GM12878 (cell line): ENCODE measurements around the gene EML5. TPM values are rescaled to one million over a fixed set of nuclear protein-coding genes. Genes with fewer than 3 reads are reported as not detected.

ENCODE experiments used
- EP300 ChIP-seq, 2 experiments: fragments of 150-350 bp in 1 of 2; IDR thresholded peaks; 2 replicates each; pipeline ENCODE4 v1.6.1; 2011 to 2012; ENCODE audit warnings: low read depth in 2 of 2, low read length in 2 of 2, borderline replicate concordance in 1 of 2, improper control_type of control experiment in 1 of 2, inconsistent platforms in 1 of 2; ENCODE audit not compliant: control insufficient read depth in 1 of 2
- RAD21 ChIP-seq: IDR thresholded peaks from 2 replicates; pipeline ENCODE4 v1.6.1; 2011; ENCODE audit warnings: mild to moderate bottlenecking, low read depth, low read length, moderate library complexity; ENCODE audit not compliant: insufficient read depth
- SIN3A ChIP-seq: IDR thresholded peaks from 2 replicates; pipeline ENCODE4 v1.6.1; 2012; ENCODE audit warnings: low read depth, low read length, improper control_type of control experiment
- SUPT20H ChIP-seq: IDR thresholded peaks from 2 replicates; pipeline ENCODE4 v1.6.1; 2011; ENCODE audit warnings: low read depth, mild to moderate bottlenecking, low read length, moderate library complexity, borderline replicate concordance; ENCODE audit not compliant: control insufficient read depth
- TCF12 ChIP-seq: IDR thresholded peaks from 2 replicates; pipeline ENCODE4 v1.6.1; 2011; ENCODE audit warnings: low read depth, mild to moderate bottlenecking, low read length
- TCF7 ChIP-seq: IDR thresholded peaks from 2 replicates; pipeline ENCODE4 v1.6.1; 2014; ENCODE audit warnings: antibody characterized with exemption, borderline replicate concordance
- ZNF24 ChIP-seq: fragments of 450-650 bp; IDR thresholded peaks from 2 replicates; pipeline ENCODE4 v1.6.1; 2017; ENCODE audit warnings: antibody characterized with exemption, mild to moderate bottlenecking
- ZNF384 ChIP-seq: IDR thresholded peaks from 2 replicates; pipeline ENCODE4 v1.6.1; 2012; ENCODE audit warnings: low read depth, mild to moderate bottlenecking, low read length, improper control_type of control experiment, borderline replicate concordance
- polyA plus RNA-seq, 11 experiments: library from polyadenylated mRNA; depleted of rRNA in 4 of 11; unstranded in 6 of 11; stranded (reverse) in 5 of 11; fragments of >200 nt; fragmentation: Nextera tagmentation in 4 of 11; fragmentation: Illumina TruSeq in 1 of 11; extraction: Ambion mirVana in 4 of 11; extraction: Trizol in 1 of 11; gene quantifications; 1 replicate in 1 of 11; 2 replicates in 10 of 11; pipeline versions ENCODE4 v1.2.1 to v1.2.3, GENCODE V29; 2011 to 2016; ENCODE audit warnings: inconsistent platforms in 2 of 11, missing spikeins in 2 of 11, low read depth in 1 of 11
- total RNA-seq, 4 experiments: library from RNA; depleted of rRNA in 3 of 4; stranded (reverse); fragments of >200 nt in 3 of 4; fragmentation: Illumina TruSeq in 1 of 4; extraction: Trizol in 1 of 4; gene quantifications; 2 replicates each; pipeline versions ENCODE4 v1.2.1 to v1.2.3, GENCODE V29; 2013 to 2021
- TF ChIP-seq, protein P1 (sequence below): fragments of 450-650 bp; IDR thresholded peaks from 2 replicates; pipeline ENCODE4 v1.6.1; 2016; ENCODE audit warnings: mild to moderate bottlenecking, moderate library complexity, borderline replicate concordance
- TF ChIP-seq, protein P2 (sequence below): IDR thresholded peaks from 2 replicates; pipeline ENCODE4 v1.6.1; 2011; ENCODE audit warnings: borderline replicate concordance, low read depth, mild to moderate bottlenecking, moderate library complexity, mixed read lengths, low read length; ENCODE audit not compliant: insufficient read depth; ENCODE audit errors: extremely low read length
- TF ChIP-seq, protein P3 (sequence below): fragments of 450-650 bp; IDR thresholded peaks from 2 replicates; pipeline ENCODE4 v1.6.1; 2017; ENCODE audit warnings: mild to moderate bottlenecking, moderate library complexity
- TF ChIP-seq, protein P4 (sequence below): fragments of 450-650 bp; IDR thresholded peaks from 2 replicates; pipeline ENCODE4 v1.6.1; 2017; ENCODE audit warnings: mild to moderate bottlenecking, moderate library complexity
- TF ChIP-seq, protein P5 (sequence below): IDR thresholded peaks from 2 replicates; pipeline ENCODE4 v1.6.1; 2012; ENCODE audit warnings: low read depth, low read length, improper control_type of control experiment

Gene EML5
- total and polyA plus RNA-seq, 10 of the 15 experiments (the other 5 are each of a cell fraction or from before 2014, with no cell fraction given) = 0.08 to 0.35 (median 0.22) TPM; not detected in 1

DNA sequence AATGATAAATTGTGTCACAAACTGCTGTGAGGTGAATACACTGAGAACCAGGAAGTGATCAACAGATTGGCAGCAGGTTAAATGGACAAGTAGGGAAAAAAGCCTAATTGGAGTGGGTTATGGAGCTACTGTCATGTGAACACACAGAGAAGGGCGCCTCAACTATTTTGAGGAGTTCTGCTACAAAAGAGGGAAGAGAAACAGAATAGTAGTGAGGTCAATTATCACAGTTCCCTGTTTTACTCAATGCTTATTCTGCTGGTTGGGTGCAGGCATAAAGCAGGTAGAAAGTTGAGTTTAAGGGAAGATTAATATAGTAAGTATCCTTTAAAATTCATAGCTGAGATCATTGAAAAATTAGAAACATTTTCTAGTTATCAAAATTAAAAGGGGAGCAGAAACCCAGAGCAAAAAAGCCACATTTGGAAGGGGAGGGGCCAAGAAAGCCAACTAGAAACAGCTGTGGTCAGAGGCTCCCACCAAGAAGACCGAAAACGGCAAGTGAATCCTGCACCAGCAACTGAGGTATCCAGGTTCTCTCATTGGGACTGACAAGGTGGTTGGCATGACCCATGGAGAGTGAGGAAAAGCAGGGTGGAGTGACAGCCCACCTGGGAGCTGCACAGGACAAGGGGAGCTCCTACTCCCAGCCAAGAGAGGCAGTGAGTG lies 124.2 kb downstream of the EML5 start (continued):
- TF ChIP-seq, protein P1, sequence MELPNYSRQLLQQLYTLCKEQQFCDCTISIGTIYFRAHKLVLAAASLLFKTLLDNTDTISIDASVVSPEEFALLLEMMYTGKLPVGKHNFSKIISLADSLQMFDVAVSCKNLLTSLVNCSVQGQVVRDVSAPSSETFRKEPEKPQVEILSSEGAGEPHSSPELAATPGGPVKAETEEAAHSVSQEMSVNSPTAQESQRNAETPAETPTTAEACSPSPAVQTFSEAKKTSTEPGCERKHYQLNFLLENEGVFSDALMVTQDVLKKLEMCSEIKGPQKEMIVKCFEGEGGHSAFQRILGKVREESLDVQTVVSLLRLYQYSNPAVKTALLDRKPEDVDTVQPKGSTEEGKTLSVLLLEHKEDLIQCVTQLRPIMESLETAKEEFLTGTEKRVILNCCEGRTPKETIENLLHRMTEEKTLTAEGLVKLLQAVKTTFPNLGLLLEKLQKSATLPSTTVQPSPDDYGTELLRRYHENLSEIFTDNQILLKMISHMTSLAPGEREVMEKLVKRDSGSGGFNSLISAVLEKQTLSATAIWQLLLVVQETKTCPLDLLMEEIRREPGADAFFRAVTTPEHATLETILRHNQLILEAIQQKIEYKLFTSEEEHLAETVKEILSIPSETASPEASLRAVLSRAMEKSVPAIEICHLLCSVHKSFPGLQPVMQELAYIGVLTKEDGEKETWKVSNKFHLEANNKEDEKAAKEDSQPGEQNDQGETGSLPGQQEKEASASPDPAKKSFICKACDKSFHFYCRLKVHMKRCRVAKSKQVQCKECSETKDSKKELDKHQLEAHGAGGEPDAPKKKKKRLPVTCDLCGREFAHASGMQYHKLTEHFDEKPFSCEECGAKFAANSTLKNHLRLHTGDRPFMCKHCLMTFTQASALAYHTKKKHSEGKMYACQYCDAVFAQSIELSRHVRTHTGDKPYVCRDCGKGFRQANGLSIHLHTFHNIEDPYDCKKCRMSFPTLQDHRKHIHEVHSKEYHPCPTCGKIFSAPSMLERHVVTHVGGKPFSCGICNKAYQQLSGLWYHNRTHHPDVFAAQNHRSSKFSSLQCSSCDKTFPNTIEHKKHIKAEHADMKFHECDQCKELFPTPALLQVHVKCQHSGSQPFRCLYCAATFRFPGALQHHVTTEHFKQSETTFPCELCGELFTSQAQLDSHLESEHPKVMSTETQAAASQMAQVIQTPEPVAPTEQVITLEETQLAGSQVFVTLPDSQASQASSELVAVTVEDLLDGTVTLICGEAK = no peak
- TF ChIP-seq SUPT20H (no peak), TCF12 (no peak), RAD21 (0 out of 2 replicates have a peak, but pooled peaks have one; percentile 0), SIN3A (no peak), EP300 (IDR thresholded peaks at IDR 0.05; ENCODE audit: borderline replicate concordance in 1 of 2, control insufficient read depth in 1 of 2, low read depth in 2 of 2, low read length in 2 of 2) (no peak), TCF7 (no peak; the same call in 1 of the 2 replicates), ZNF384 (no peak), ZNF24 (peak; percentile 7; the same call in 1 of the 2 replicates)
- TF ChIP-seq, protein P2, sequence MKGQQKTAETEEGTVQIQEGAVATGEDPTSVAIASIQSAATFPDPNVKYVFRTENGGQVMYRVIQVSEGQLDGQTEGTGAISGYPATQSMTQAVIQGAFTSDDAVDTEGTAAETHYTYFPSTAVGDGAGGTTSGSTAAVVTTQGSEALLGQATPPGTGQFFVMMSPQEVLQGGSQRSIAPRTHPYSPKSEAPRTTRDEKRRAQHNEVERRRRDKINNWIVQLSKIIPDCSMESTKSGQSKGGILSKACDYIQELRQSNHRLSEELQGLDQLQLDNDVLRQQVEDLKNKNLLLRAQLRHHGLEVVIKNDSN = no peak
- TF ChIP-seq, protein P3, sequence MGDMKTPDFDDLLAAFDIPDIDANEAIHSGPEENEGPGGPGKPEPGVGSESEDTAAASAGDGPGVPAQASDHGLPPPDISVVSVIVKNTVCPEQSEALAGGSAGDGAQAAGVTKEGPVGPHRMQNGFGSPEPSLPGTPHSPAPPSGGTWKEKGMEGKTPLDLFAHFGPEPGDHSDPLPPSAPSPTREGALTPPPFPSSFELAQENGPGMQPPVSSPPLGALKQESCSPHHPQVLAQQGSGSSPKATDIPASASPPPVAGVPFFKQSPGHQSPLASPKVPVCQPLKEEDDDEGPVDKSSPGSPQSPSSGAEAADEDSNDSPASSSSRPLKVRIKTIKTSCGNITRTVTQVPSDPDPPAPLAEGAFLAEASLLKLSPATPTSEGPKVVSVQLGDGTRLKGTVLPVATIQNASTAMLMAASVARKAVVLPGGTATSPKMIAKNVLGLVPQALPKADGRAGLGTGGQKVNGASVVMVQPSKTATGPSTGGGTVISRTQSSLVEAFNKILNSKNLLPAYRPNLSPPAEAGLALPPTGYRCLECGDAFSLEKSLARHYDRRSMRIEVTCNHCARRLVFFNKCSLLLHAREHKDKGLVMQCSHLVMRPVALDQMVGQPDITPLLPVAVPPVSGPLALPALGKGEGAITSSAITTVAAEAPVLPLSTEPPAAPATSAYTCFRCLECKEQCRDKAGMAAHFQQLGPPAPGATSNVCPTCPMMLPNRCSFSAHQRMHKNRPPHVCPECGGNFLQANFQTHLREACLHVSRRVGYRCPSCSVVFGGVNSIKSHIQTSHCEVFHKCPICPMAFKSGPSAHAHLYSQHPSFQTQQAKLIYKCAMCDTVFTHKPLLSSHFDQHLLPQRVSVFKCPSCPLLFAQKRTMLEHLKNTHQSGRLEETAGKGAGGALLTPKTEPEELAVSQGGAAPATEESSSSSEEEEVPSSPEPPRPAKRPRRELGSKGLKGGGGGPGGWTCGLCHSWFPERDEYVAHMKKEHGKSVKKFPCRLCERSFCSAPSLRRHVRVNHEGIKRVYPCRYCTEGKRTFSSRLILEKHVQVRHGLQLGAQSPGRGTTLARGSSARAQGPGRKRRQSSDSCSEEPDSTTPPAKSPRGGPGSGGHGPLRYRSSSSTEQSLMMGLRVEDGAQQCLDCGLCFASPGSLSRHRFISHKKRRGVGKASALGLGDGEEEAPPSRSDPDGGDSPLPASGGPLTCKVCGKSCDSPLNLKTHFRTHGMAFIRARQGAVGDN = no peak
- TF ChIP-seq, protein P4, sequence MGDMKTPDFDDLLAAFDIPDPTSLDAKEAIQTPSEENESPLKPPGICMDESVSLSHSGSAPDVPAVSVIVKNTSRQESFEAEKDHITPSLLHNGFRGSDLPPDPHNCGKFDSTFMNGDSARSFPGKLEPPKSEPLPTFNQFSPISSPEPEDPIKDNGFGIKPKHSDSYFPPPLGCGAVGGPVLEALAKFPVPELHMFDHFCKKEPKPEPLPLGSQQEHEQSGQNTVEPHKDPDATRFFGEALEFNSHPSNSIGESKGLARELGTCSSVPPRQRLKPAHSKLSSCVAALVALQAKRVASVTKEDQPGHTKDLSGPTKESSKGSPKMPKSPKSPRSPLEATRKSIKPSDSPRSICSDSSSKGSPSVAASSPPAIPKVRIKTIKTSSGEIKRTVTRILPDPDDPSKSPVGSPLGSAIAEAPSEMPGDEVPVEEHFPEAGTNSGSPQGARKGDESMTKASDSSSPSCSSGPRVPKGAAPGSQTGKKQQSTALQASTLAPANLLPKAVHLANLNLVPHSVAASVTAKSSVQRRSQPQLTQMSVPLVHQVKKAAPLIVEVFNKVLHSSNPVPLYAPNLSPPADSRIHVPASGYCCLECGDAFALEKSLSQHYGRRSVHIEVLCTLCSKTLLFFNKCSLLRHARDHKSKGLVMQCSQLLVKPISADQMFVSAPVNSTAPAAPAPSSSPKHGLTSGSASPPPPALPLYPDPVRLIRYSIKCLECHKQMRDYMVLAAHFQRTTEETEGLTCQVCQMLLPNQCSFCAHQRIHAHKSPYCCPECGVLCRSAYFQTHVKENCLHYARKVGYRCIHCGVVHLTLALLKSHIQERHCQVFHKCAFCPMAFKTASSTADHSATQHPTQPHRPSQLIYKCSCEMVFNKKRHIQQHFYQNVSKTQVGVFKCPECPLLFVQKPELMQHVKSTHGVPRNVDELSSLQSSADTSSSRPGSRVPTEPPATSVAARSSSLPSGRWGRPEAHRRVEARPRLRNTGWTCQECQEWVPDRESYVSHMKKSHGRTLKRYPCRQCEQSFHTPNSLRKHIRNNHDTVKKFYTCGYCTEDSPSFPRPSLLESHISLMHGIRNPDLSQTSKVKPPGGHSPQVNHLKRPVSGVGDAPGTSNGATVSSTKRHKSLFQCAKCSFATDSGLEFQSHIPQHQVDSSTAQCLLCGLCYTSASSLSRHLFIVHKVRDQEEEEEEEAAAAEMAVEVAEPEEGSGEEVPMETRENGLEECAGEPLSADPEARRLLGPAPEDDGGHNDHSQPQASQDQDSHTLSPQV = no peak
- TF ChIP-seq, protein P5, sequence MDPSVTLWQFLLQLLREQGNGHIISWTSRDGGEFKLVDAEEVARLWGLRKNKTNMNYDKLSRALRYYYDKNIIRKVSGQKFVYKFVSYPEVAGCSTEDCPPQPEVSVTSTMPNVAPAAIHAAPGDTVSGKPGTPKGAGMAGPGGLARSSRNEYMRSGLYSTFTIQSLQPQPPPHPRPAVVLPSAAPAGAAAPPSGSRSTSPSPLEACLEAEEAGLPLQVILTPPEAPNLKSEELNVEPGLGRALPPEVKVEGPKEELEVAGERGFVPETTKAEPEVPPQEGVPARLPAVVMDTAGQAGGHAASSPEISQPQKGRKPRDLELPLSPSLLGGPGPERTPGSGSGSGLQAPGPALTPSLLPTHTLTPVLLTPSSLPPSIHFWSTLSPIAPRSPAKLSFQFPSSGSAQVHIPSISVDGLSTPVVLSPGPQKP = no peak
